ENCODE measurements around the gene ATP9B.

ATP9B gene

GRCh38 chr18:79394534-79395307 lies 325.5 kb downstream of the ATP9B start (continued):
- TF ChIP-seq ZNF18 (tag by site-specific recombination; IDR thresholded peaks at IDR 0.05): no peak
- no peak for TF ChIP-seq ZNF837 (tag by site-specific recombination; IDR thresholded peaks at IDR 0.05)
- no peak for TF ChIP-seq ZNF148 (tag by site-specific recombination; IDR thresholded peaks at IDR 0.05; ENCODE audit: borderline replicate concordance)
- peak; percentile 77 for TF ChIP-seq ZBTB8A (tag by site-specific recombination; IDR thresholded peaks at IDR 0.05)
- TF ChIP-seq SP3 (tag by site-specific recombination; IDR thresholded peaks at IDR 0.05): peak; percentile 59
- no peak for TF ChIP-seq ZNF112 (tag by site-specific recombination; IDR thresholded peaks at IDR 0.05)
- no peak for TF ChIP-seq ZNF221 (tag by site-specific recombination; IDR thresholded peaks at IDR 0.05; ENCODE audit: borderline replicate concordance)
- TF ChIP-seq ZNF623 (tag by site-specific recombination; IDR thresholded peaks at IDR 0.05): no peak
- TF ChIP-seq ZNF426 (tag by site-specific recombination; IDR thresholded peaks at IDR 0.05): no peak
- no peak for TF ChIP-seq ZNF248 (tag by site-specific recombination; IDR thresholded peaks at IDR 0.05)
- TF ChIP-seq ZNF341 (tag by site-specific recombination; IDR thresholded peaks at IDR 0.05; ENCODE audit: low read depth): peak; percentile 62
- no peak for TF ChIP-seq ZFP3 (tag by site-specific recombination; IDR thresholded peaks at IDR 0.05; ENCODE audit: low read depth)
- TF ChIP-seq TRIM28 (IDR thresholded peaks at IDR 0.05; ENCODE audit: borderline replicate concordance, low read length): no peak
- no peak for TF ChIP-seq ZNF707 (tag by site-specific recombination; IDR thresholded peaks at IDR 0.05)
- TF ChIP-seq ZNF169 (tag by site-specific recombination; IDR thresholded peaks at IDR 0.05): no peak
- peak; percentile 66; the same call in 1 of the 2 replicates for TF ChIP-seq ZNF449 (tag by site-specific recombination; IDR thresholded peaks at IDR 0.05)
- peak; percentile 10; the same call in 1 of the 2 replicates for TF ChIP-seq KLF1 (tag by site-specific recombination; IDR thresholded peaks at IDR 0.05)
- no peak for TF ChIP-seq YY1 (tag by site-specific recombination; IDR thresholded peaks at IDR 0.05)
- TF ChIP-seq MEIS1 (CRISPR knock-in tag; IDR thresholded peaks at IDR 0.05; ENCODE audit: borderline replicate concordance): no peak
- no peak for TF ChIP-seq ZSCAN23 (tag by site-specific recombination; IDR thresholded peaks at IDR 0.05)
- no peak for TF ChIP-seq ZNF37A (tag by site-specific recombination; IDR thresholded peaks at IDR 0.05)
- TF ChIP-seq ZNF280C (tag by site-specific recombination; IDR thresholded peaks at IDR 0.05): no peak
- no peak for TF ChIP-seq RBAK (tag by site-specific recombination; IDR thresholded peaks at IDR 0.05)
- peak; percentile 68 for TF ChIP-seq ZNF398 (tag by site-specific recombination; IDR thresholded peaks at IDR 0.05)
- TF ChIP-seq PRDM10 (tag by site-specific recombination; IDR thresholded peaks at IDR 0.05): peak; percentile 87
- TF ChIP-seq ZNF658 (tag by site-specific recombination; IDR thresholded peaks at IDR 0.05): no peak
- peak; percentile 74; the same call in 1 of the 2 replicates for TF ChIP-seq ZXDB (tag by site-specific recombination; IDR thresholded peaks at IDR 0.05)

All from HEK293 (cell line).